Erythroblast (primary cell): ENCODE data around the gene MEF2C.

ENCODE experiments used
- GATA1 ChIP-seq: IDR thresholded peaks from 2 replicates; pipeline ENCODE4 v1.6.1; 2011; ENCODE audit warnings: low read depth, mild to moderate bottlenecking, control low read depth, low read length, moderate library complexity
- POLR2A ChIP-seq: IDR thresholded peaks from 2 replicates; pipeline ENCODE4 v1.6.1; 2011; ENCODE audit warnings: mild to moderate bottlenecking, low read length

- TF ChIP-seq POLR2A (no peak), GATA1 (no peak)
Measured at GRCh38 chr5:88813244-88813643, 69.7 kb downstream of the MEF2C start.
